ENCODE data around the gene SYT1. TPM values are rescaled to one million over a fixed set of nuclear protein-coding genes. Genes with fewer than 3 reads are reported as not detected.

Gene SYT1
- total RNA-seq, 1 donor, result not detected

DNA sequence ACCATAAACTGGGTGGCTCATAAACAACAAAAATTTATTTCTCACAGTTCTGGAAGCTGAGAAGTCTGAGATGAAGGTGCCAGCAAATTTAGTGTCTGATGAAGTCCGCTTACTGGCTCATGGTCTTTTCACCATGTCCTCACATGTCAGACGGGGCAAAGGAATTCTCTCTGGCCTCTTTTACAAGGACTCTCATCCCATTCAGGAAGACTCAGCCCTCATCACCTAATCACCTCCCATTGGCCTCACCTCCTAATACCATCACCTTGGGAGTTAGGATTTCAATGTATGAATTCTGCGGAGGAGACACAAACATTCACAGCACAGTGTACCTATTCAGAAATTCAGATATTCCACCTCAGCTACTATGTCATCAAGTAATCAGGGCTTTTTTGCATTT, 468.6 kb downstream of the SYT1 start:
- Histone ChIP-seq H3K27me3 (ENCODE audit: insufficient read depth, low read length) (peaks cover 8% of the 10 kb centered on the region), H3K4me2 (ENCODE audit: insufficient read depth, low read length) (no peak overlapping the region), H3K36me3 (ENCODE audit: insufficient read depth, low read length) (no peaks in the 10 kb centered on the region), H3K27ac (ENCODE audit: low read depth, low read length) (no peak overlapping the region), H4K20me1 (ENCODE audit: insufficient read depth, low read length) (no peaks in the 10 kb centered on the region), H3K4me3 (ENCODE audit: insufficient read depth, low read length) (no peak overlapping the region), H3K4me1 (ENCODE audit: insufficient read depth, low read length) (no peaks in the 10 kb centered on the region), H3K79me2 (ENCODE audit: insufficient read depth, low read length) (no peaks in the 10 kb centered on the region), H2AFZ (ENCODE audit: low read length) (no peak overlapping the region), H3K9me3 (ENCODE audit: low read depth, low read length) (no peaks in the 10 kb centered on the region)
- TF ChIP-seq, protein P1, sequence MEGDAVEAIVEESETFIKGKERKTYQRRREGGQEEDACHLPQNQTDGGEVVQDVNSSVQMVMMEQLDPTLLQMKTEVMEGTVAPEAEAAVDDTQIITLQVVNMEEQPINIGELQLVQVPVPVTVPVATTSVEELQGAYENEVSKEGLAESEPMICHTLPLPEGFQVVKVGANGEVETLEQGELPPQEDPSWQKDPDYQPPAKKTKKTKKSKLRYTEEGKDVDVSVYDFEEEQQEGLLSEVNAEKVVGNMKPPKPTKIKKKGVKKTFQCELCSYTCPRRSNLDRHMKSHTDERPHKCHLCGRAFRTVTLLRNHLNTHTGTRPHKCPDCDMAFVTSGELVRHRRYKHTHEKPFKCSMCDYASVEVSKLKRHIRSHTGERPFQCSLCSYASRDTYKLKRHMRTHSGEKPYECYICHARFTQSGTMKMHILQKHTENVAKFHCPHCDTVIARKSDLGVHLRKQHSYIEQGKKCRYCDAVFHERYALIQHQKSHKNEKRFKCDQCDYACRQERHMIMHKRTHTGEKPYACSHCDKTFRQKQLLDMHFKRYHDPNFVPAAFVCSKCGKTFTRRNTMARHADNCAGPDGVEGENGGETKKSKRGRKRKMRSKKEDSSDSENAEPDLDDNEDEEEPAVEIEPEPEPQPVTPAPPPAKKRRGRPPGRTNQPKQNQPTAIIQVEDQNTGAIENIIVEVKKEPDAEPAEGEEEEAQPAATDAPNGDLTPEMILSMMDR (IDR thresholded peaks at IDR 0.05; ENCODE audit: extremely low read depth, low read depth, low read length), result no peak
- no peak for DNase-seq (ENCODE audit: insufficient read length, low spot score, missing footprints)

DNA sequence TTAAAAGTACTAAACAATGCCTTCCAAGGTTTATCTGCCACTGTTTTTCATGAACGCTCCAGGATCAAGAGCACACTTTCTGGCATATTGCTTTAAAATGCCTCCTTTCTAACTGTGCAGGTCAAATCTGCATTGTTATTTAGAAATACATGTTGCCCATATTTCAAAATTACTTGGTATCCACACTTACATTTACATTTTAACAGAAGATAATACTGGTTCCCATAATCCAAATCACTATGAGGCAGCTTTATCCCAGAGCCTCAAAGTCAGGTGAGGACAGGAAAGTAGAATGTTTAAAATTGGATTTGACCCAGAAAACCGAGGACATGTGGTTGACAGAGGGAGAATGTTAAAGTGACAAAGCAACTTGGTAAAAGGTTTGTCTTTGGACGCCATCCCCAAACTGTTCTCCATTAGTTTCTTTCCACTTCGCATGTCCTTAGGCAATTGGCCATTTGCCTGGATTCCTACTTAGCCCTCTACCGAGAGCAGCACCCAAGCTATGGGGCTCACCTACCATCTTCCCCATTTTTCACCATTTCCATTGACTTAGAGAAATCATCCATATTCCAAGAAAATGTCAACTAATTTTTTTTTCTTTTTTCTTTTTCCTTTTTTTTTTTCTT, 473.2 kb downstream of the SYT1 start:
- Histone ChIP-seq H3K9me3 (ENCODE audit: low read depth, low read length) (no peaks in the 10 kb centered on the region), H3K79me2 (ENCODE audit: insufficient read depth, low read length) (no peaks in the 10 kb centered on the region), H3K4me3 (ENCODE audit: insufficient read depth, low read length) (no peak overlapping the region), H3K4me2 (ENCODE audit: insufficient read depth, low read length) (no peak overlapping the region), H3K27me3 (ENCODE audit: insufficient read depth, low read length) (peaks cover 8% of the 10 kb centered on the region), H3K4me1 (ENCODE audit: insufficient read depth, low read length) (no peaks in the 10 kb centered on the region), H3K36me3 (ENCODE audit: insufficient read depth, low read length) (no peaks in the 10 kb centered on the region), H4K20me1 (ENCODE audit: insufficient read depth, low read length) (no peaks in the 10 kb centered on the region), H2AFZ (ENCODE audit: low read length) (no peak overlapping the region), H3K27ac (ENCODE audit: low read depth, low read length) (no peak overlapping the region)
- TF ChIP-seq, protein P1 (IDR thresholded peaks at IDR 0.05; ENCODE audit: extremely low read depth, low read depth, low read length), result no peak
- no peak for DNase-seq (ENCODE audit: insufficient read length, low spot score, missing footprints)

DNA sequence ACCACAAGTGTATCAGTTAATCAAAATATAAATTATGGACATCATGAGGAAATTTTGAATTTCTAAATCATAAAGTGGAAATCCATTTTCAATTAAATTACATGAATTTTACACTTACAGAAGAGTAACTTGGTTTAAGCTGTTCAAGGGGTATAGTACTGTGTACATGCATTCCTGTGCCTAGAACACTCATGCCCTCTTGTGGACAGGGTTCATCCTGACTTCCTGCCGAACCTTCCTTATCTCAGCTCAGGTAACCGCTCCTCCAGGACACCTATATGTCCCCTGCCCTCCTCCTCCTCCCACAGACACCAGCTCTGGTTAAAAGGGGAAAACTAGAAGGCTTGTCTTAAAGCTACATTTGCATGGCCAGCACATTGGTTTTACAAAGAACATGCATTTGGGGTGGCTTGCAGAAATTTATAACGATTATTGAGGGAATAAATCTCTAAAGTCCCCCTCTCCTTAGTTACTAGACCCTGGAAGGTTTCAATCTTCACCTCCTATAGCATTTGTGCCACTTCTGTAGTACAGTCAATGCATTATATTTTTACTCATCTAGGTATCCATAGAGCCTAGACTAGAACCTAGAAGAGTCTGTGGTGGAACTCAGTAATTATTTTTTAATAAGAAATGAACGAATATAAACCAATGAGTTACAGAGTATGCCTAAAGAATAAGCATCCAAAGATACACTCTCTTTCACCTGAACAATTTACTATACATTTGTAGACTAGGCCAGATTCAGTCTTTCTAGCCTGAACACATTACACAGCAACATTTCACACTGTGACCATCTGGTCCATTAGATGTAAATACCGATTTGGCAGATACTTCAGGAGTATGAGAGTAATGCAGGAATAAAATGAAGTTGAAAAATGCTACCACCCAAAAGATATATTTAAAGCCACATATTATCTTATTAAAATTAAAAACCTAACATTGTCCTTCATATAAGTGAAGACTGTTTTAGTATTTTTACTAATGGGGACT, 480.6 kb downstream of the SYT1 start:
- Histone ChIP-seq H3K27me3 (ENCODE audit: insufficient read depth, low read length) (peaks cover 18% of the 10 kb centered on the region), H3K4me1 (ENCODE audit: insufficient read depth, low read length) (no peaks in the 10 kb centered on the region), H4K20me1 (ENCODE audit: insufficient read depth, low read length) (no peaks in the 10 kb centered on the region), H3K36me3 (ENCODE audit: insufficient read depth, low read length) (no peaks in the 10 kb centered on the region), H3K4me3 (ENCODE audit: insufficient read depth, low read length) (no peak overlapping the region), H3K4me2 (ENCODE audit: insufficient read depth, low read length) (no peak overlapping the region), H3K9me3 (ENCODE audit: low read depth, low read length) (no peaks in the 10 kb centered on the region), H2AFZ (ENCODE audit: low read length) (no peak overlapping the region), H3K79me2 (ENCODE audit: insufficient read depth, low read length) (no peaks in the 10 kb centered on the region), H3K27ac (ENCODE audit: low read depth, low read length) (no peak overlapping the region)
- TF ChIP-seq, protein P1 (IDR thresholded peaks at IDR 0.05; ENCODE audit: extremely low read depth, low read depth, low read length), result peak; percentile 61
- DNase-seq (ENCODE audit: insufficient read length, low spot score, missing footprints), result no peak

DNA sequence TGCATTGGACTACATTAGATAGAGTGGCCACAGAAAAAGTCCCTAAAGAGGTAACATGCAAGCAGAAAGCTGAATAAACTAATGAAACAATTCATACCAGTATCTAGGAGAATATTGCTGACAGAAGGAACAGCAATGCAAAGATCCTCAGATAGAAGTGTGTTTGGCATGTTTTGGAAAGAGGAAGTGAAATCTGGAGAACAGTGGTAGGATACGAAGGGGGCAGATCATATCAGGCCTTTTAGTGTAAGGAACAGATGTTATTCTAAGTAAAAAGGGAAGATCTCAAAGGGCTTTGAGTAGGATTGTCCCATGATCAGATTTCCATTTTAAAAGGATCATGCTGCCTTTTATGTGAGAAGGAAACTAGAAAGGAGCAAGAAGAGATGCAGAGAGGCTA, 483.3 kb downstream of the SYT1 start:
- Histone ChIP-seq H3K9me3 (ENCODE audit: low read depth, low read length) (no peaks in the 10 kb centered on the region), H2AFZ (ENCODE audit: low read length) (no peak overlapping the region), H4K20me1 (ENCODE audit: insufficient read depth, low read length) (no peaks in the 10 kb centered on the region), H3K79me2 (ENCODE audit: insufficient read depth, low read length) (no peaks in the 10 kb centered on the region), H3K4me1 (ENCODE audit: insufficient read depth, low read length) (no peaks in the 10 kb centered on the region), H3K27ac (ENCODE audit: low read depth, low read length) (no peak overlapping the region), H3K4me3 (ENCODE audit: insufficient read depth, low read length) (no peak overlapping the region), H3K4me2 (ENCODE audit: insufficient read depth, low read length) (no peak overlapping the region), H3K27me3 (ENCODE audit: insufficient read depth, low read length) (peaks cover 24% of the 10 kb centered on the region), H3K36me3 (ENCODE audit: insufficient read depth, low read length) (no peaks in the 10 kb centered on the region)
- DNase-seq (ENCODE audit: insufficient read length, low spot score, missing footprints), result no peak
- TF ChIP-seq, protein P1 (IDR thresholded peaks at IDR 0.05; ENCODE audit: extremely low read depth, low read depth, low read length), result no peak

All from osteoblast (primary cell).